ENCODE results near the gene PKIB.

PKIB gene

DNA sequence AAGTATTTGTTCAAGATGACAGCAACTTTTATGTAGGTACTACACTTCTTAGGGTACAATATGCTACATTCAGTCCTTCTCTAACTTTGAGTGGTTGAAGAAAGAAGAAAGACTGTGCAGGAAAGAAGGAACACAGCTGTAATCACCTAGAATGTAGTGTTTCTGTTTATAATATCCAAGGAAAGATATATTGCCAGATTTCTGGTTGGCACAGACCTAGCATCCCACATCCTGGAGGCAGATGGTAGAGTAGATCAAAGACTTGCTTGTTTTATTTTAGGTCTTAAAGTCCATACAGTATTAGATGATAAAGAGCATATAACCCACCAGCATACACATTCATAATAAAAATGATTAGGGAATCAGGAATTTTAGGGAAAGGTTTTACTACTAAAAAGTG is 156.1 kb downstream of the PKIB start:
- H3K27me3 ChIP-seq, result no peaks in the 10 kb centered on the region
- peaks cover 0 to 12% (median 0%) of the 10 kb centered on the region in 10 experiments; a peak in 4 of 20 replicates for H3K4me1 ChIP-seq
- TF ChIP-seq Cebpa-rat (IDR thresholded peaks at IDR 0.05), result no peak
- H4K20me1 ChIP-seq, result no peaks in the 10 kb centered on the region
- H3K36me3 ChIP-seq, result no peaks in the 10 kb centered on the region
- no peak overlapping the region for H3K27ac ChIP-seq
- H3K9me3 ChIP-seq (replicated peaks in 1 of 11), result no peaks in the 10 kb centered on the region
- H3K4me2 ChIP-seq, result no peak overlapping the region
- no peak overlapping the region for H3K4me3 ChIP-seq
- H3K9ac ChIP-seq, result no peak overlapping the region

DNA sequence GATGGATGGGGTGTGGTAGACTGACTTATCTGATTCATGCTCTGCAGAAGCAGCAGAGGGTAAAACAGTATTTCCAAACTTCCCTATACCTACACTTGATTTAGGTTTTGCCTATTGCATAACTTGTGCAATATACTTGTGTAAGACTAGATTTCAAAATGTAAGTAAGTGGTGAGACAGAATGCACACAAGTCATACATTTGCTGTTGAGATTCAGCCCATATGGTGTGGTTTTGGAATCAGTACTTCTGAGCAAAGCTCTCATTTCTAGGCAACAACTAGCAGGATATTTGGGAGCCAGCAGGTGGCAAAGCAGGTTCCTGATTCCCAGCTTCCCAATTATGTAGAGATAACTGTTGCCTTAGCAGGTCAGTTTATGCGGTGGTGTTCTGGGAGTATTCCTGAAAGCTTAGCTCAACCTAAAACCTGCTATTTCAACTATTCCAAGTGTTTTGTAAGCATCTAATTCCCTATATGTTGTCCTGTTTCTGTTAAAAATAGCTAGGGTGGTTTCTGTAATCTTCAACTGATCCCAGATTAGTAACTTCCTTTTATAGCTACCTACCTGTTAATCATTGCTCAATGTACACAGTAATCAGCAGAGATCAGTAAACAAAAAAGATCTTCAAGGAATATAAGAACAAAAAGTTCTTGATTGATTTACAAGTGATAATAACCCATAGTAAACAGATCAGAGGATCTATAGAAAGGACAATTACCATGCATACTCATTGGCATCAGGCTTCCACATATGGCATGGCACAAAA is 160.8 kb downstream of the PKIB start:
- H3K4me2 ChIP-seq, result peak overlapping the region in 2 of 11 experiments; percentile 27 to 44; a peak in 4 of 22 replicates
- H4K20me1 ChIP-seq, result no peaks in the 10 kb centered on the region
- H3K27ac ChIP-seq, result peak overlapping the region in 1 of 11 experiments; percentile 19; a peak in 2 of 22 replicates
- H3K4me3 ChIP-seq, result no peak overlapping the region
- TF ChIP-seq Cebpa-rat (IDR thresholded peaks at IDR 0.05), result peak in 1 of 11 experiments; percentile 14; a peak in 1 of 22 replicates
- H3K27me3 ChIP-seq, result no peaks in the 10 kb centered on the region
- no peaks in the 10 kb centered on the region for H3K9me3 ChIP-seq (replicated peaks in 1 of 11)
- H3K4me1 ChIP-seq, result peaks cover 0 to 15% (median 0%) of the 10 kb centered on the region in 10 experiments; a peak in 4 of 20 replicates
- no peak overlapping the region for H3K9ac ChIP-seq
- no peaks in the 10 kb centered on the region for H3K36me3 ChIP-seq

DNA sequence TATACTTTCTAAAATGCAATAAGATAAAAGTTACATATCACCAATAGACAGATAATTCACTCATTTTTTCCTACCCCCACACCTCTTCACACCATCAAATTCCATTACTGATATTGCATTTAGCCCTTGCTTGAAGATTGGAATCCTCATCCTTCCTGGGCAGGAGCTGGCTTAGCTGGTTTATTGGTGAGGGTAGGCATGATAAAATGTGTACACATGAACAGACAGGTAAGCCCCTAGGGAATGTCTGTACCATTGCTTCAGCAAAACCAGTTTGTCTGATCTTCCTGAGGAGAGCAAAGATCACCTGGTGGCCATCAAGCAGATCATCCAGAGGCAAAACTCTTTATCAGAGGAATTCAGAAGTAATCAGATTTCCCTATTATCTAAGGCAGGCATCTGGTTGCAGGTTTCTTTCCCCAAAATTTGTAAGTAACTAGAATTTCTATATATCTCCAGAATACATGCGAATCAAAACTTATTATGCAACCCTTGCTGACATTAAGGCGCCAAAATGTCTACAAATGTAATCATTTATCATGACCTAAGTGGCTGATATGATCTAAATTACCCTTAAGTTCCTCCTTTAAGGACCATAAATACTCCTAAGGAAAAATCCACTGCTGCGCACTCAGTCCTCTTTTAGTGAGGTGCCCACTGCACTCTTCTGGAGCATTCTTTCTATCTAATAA is 162.7 kb downstream of the PKIB start:
- Histone ChIP-seq H3K4me2 (no peak overlapping the region), H3K4me1 (peaks cover 0 to 15% (median 0%) of the 10 kb centered on the region in 10 experiments; a peak in 4 of 20 replicates), H3K9me3 (replicated peaks in 1 of 11) (no peaks in the 10 kb centered on the region), H3K27ac (no peak overlapping the region), H4K20me1 (no peaks in the 10 kb centered on the region), H3K36me3 (no peaks in the 10 kb centered on the region), H3K27me3 (no peaks in the 10 kb centered on the region), H3K4me3 (no peak overlapping the region), H3K9ac (no peak overlapping the region)
- TF ChIP-seq Cebpa-rat (IDR thresholded peaks at IDR 0.05), result no peak

Measured in BLaER1 treated with 17β-estradiol and CSF1 and Interleukin-3, amounts not matched to agents 10 nM and 100 nM (cell line).